Astrocyte (in vitro differentiated cells and primary cell): ENCODE results near the gene IBSP.

ENCODE experiments used
- EZH2 ChIP-seq: IDR thresholded peaks from 2 replicates; pipeline ENCODE4 v1.6.1; 2012; ENCODE audit warnings: mild to moderate bottlenecking, low read length, inconsistent platforms; ENCODE audit not compliant: insufficient read depth
- TF ChIP-seq, protein P1 (sequence below): IDR thresholded peaks from 2 replicates; pipeline ENCODE4 v1.5.1; 2011; ENCODE audit warnings: low read depth, mild to moderate bottlenecking, inconsistent platforms, low read length, moderate library complexity; ENCODE audit not compliant: insufficient read depth

- TF ChIP-seq, protein P1, sequence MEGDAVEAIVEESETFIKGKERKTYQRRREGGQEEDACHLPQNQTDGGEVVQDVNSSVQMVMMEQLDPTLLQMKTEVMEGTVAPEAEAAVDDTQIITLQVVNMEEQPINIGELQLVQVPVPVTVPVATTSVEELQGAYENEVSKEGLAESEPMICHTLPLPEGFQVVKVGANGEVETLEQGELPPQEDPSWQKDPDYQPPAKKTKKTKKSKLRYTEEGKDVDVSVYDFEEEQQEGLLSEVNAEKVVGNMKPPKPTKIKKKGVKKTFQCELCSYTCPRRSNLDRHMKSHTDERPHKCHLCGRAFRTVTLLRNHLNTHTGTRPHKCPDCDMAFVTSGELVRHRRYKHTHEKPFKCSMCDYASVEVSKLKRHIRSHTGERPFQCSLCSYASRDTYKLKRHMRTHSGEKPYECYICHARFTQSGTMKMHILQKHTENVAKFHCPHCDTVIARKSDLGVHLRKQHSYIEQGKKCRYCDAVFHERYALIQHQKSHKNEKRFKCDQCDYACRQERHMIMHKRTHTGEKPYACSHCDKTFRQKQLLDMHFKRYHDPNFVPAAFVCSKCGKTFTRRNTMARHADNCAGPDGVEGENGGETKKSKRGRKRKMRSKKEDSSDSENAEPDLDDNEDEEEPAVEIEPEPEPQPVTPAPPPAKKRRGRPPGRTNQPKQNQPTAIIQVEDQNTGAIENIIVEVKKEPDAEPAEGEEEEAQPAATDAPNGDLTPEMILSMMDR = peak; percentile 78
- TF ChIP-seq EZH2 = no peak
Observed at GRCh38 chr4:87838890-87839591, 39.7 kb downstream of the IBSP start.
